CD4-positive, alpha-beta T cell (primary cell): ENCODE data around the gene NOL12. TPM values are rescaled to one million over a fixed set of nuclear protein-coding genes. Genes with fewer than 3 reads are reported as not detected.
A peak's percentile ranks its signal among the peaks of the same experiment; 100 is the strongest.

Source experiments
- ATAC-seq: fragments of 200-7000 bp; cut with Tn5 transposase; one replicate; pipeline ENCODE4 v1.10.0; 2022; ENCODE audit warnings: mild to moderate bottlenecking; ENCODE audit not compliant: poor library complexity
- CTCF ChIA-PET: fragments of 350-600 bp; sonication (Branson Sonifier 250); formaldehyde crosslinking; loops from one replicate; lab custom pipeline; 2021; ENCODE audit warnings: antibody characterized with exemption, inconsistent platforms; lab: Charles Lee
- POLR2A ChIA-PET: fragments of 350-600 bp; sonication (Branson Sonifier 250); formaldehyde crosslinking; loops from one replicate; lab custom pipeline; 2021; ENCODE audit warnings: antibody characterized with exemption, inconsistent platforms; lab: Charles Lee
- DNase-seq, 14 experiments: peaks; one replicate each; pipeline ENCODE4 v3.0.0-alpha.2; 2013 to 2020; ENCODE audit warnings: mixed read lengths in 2 of 14
- H3K27ac ChIP-seq, 2 donors: one replicate each; pipeline versions ENCODE4 v1.5.1 to v1.7.0; 2013; ENCODE audit warnings: low read length in 2 of 2, low read depth in 1 of 2, mild to moderate bottlenecking in 1 of 2
- H3K27me3 ChIP-seq, 2 experiments: 1 replicate in 1 of 2; 2 replicates in 1 of 2; pipeline versions ENCODE4 v1.6.1 to v1.7.0; 2013; ENCODE audit warnings: low read length in 2 of 2, control low read depth in 1 of 2, mild to moderate bottlenecking in 1 of 2, moderate library complexity in 1 of 2; ENCODE audit not compliant: insufficient read depth in 2 of 2, control insufficient read depth in 1 of 2
- H3K36me3 ChIP-seq: one replicate; pipeline ENCODE4 v1.6.1; 2013; ENCODE audit warnings: low read length, control low read depth; ENCODE audit not compliant: insufficient read depth
- H3K4me1 ChIP-seq: one replicate; pipeline ENCODE4 v1.6.1; 2013; ENCODE audit warnings: low read length, control low read depth; ENCODE audit not compliant: insufficient read depth
- H3K4me3 ChIP-seq: one replicate; pipeline ENCODE4 v1.5.1; 2013; ENCODE audit warnings: mild to moderate bottlenecking, low read length, moderate library complexity
- H3K9me3 ChIP-seq, 2 experiments: 1 replicate in 1 of 2; 2 replicates in 1 of 2; pipeline versions ENCODE4 v1.6.1 to v1.7.0; 2013; ENCODE audit warnings: low read length in 2 of 2, mild to moderate bottlenecking in 2 of 2, control low read depth in 1 of 2, moderate library complexity in 1 of 2; ENCODE audit not compliant: control insufficient read depth in 1 of 2, insufficient read depth in 1 of 2
- H3K27ac Mint-ChIP-seq: one replicate; pipeline ENCODE4 v1.8.0; 2020; ENCODE audit warnings: mixed read lengths
- H3K27me3 Mint-ChIP-seq: one replicate; pipeline ENCODE4 v1.8.0; 2021; ENCODE audit warnings: mixed read lengths
- H3K36me3 Mint-ChIP-seq: one replicate; pipeline ENCODE4 v1.8.0; 2021; ENCODE audit warnings: low read depth, mixed read lengths
- H3K4me1 Mint-ChIP-seq: one replicate; pipeline ENCODE4 v1.8.0; 2021; ENCODE audit warnings: low read depth, mixed read lengths
- H3K4me3 Mint-ChIP-seq: one replicate; pipeline ENCODE4 v1.8.0; 2020; ENCODE audit warnings: mild to moderate bottlenecking, mixed read lengths
- H3K9me3 Mint-ChIP-seq: one replicate; pipeline ENCODE4 v1.8.0; 2020; ENCODE audit warnings: mixed read lengths
- CTCF ChIP-seq: fragments of 200-600 bp; IDR thresholded peaks from one replicate; pipeline ENCODE4 v1.8.0; 2022; ENCODE audit warnings: antibody characterized with exemption, mild to moderate bottlenecking
- intact Hi-C, 2 experiments: fragments of 100-400 bp; cut with DNase I in 1 of 2; cut with micrococcal nuclease in 1 of 2; formaldehyde crosslinking; loops; one replicate each; pipeline versions ENCODE4 v1.15.1 to v1.9.0; 2023 to 2025; cut with DNase I, micrococcal nuclease
- total RNA-seq, 174 experiments: library from RNA in 2 of 174; stranded (reverse) in 2 of 174; gene quantifications; one replicate each; pipeline ENCODE4 v1.2.3 and lab custom pipeline; 2021 to 2026

NOL12 gene
- total RNA-seq, 2 experiments from 2014 or later = 24.3 to 26.2 TPM

GRCh38 chr22:37739035-37739434 is 52.9 kb downstream of the NOL12 start:
- ATAC-seq = no peak
- Mint-ChIP-seq H3K36me3 (no peaks in the 10 kb centered on the region), H3K9me3 (no peaks in the 10 kb centered on the region), H3K4me1 (no peaks in the 10 kb centered on the region), H3K4me3 (no peak overlapping the region), H3K27me3 (no peaks in the 10 kb centered on the region), H3K27ac (no peak overlapping the region)
- H3K27me3 ChIP-seq = no peaks in the 10 kb centered on the region
- DNase-seq = no peak
- no peak overlapping the region for H3K27ac ChIP-seq
- H3K36me3 ChIP-seq = no peaks in the 10 kb centered on the region
- TF ChIP-seq CTCF = no peak
- ChIA-PET POLR2A (no interaction called here), CTCF (no interaction called here)
- H3K4me1 ChIP-seq = peaks cover 5% of the 10 kb centered on the region
- intact Hi-C loops = no loop called here
- no peak overlapping the region for H3K4me3 ChIP-seq
- no peaks in the 10 kb centered on the region for H3K9me3 ChIP-seq

GRCh38 chr22:37739611-37740049 is 53.5 kb downstream of the NOL12 start:
- H3K27ac ChIP-seq = no peak overlapping the region
- H3K9me3 Mint-ChIP-seq = no peaks in the 10 kb centered on the region
- H3K36me3 Mint-ChIP-seq = no peaks in the 10 kb centered on the region
- POLR2A ChIA-PET = no interaction called here
- H3K36me3 ChIP-seq = no peaks in the 10 kb centered on the region
- no peaks in the 10 kb centered on the region for H3K27me3 Mint-ChIP-seq
- peaks cover 5% of the 10 kb centered on the region for H3K4me1 ChIP-seq
- H3K27ac Mint-ChIP-seq = no peak overlapping the region
- TF ChIP-seq CTCF = no peak
- peaks cover 5% of the 10 kb centered on the region for H3K4me1 Mint-ChIP-seq
- no peaks in the 10 kb centered on the region for H3K9me3 ChIP-seq
- H3K4me3 ChIP-seq = no peak overlapping the region
- no peak for ATAC-seq
- H3K27me3 ChIP-seq = no peaks in the 10 kb centered on the region
- DNase-seq = peak in 3 of 14 experiments; percentile 24 to 61 (median 47)
- CTCF ChIA-PET = no interaction called here
- intact Hi-C loops = no loop called here
- no peak overlapping the region for H3K4me3 Mint-ChIP-seq

DNA sequence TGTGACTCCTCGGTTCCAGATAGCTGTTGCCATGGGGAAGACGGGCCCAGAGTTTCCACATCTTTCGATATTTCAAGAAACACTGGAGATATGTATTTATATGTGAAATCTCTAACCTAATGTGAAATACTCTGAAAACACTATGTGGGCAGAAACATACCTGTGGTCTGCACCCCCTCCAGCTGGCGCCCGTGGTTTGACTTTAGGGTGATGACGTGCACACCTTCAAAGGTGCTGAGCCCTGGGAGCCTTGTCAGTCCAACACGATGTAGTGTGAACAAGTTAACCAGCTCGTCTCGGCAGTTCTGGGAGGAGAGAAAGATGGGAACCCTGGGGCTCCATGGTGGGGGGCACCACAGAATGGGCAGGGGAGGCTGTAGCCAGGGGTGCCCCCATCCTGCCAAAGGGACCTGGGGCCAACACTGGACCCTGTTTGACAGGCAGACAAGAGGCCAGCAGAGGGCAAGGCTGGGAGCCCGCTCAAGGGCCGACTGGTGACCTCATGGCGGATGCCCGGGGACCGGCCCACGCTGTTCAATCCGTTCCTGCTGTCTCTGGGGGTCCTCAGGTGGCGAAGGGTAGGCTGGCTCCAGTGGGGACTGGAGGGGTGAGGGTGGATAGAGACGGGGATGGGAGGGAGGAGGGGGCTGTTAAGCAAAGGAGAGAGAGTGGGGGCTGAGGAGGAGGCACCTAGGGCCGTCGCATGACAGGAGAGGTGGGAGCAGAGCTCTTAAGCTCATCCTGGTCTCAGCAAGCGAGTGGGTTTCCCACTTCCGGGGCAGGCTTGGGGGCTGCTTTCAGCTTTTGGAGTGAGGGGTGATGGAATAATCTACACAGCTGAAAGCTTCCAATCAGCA is 54.5 kb downstream of the NOL12 start:
- intact Hi-C loops = no loop called here
- no peak for TF ChIP-seq CTCF
- Mint-ChIP-seq H3K27ac (no peak overlapping the region), H3K27me3 (no peaks in the 10 kb centered on the region), H3K36me3 (peaks cover 4% of the 10 kb centered on the region), H3K4me1 (peaks cover 12% of the 10 kb centered on the region), H3K9me3 (no peaks in the 10 kb centered on the region), H3K4me3 (no peak overlapping the region)
- no peak overlapping the region for H3K27ac ChIP-seq
- ATAC-seq = peak; percentile 62
- POLR2A ChIA-PET = no interaction called here
- no peak overlapping the region for H3K4me3 ChIP-seq
- CTCF ChIA-PET = no interaction called here
- H3K4me1 ChIP-seq = peaks cover 12% of the 10 kb centered on the region
- H3K36me3 ChIP-seq = no peaks in the 10 kb centered on the region
- no peaks in the 10 kb centered on the region for H3K9me3 ChIP-seq
- peak in 1 of 14 experiments; percentile 4 for DNase-seq
- no peaks in the 10 kb centered on the region for H3K27me3 ChIP-seq
